HepG2 (cell line): ENCODE results near the gene LRRC27. TPM values are rescaled to one million over a fixed set of nuclear protein-coding genes. Genes with fewer than 3 reads are reported as not detected.

Experiments
- ATAC-seq: fragments of 200-7000 bp; cut with Tn5 transposase; 3 replicates; pipeline ENCODE4 v1.9.1; 2020; ENCODE audit warnings: mild to moderate bottlenecking, moderate library complexity
- BruUV-seq: library from RNA; stranded (reverse); fragments of 400-500 nt; replicated peaks from 2 replicates; lab custom pipeline; 2021; lab: Mats Ljungman, UMichigan
- CTCF ChIA-PET: fragments of 300-600 bp; formaldehyde crosslinking; extraction: SDS; loops from one replicate; lab custom pipeline; 2021; ENCODE audit warnings: low total read pairs, inconsistent platforms, low intra/inter-chr PET ratio; lab: Yijun Ruan, JAX
- POLR2A ChIA-PET: fragments of 350-600 bp; sonication (Branson Sonifier 250); formaldehyde crosslinking; loops from one replicate; lab custom pipeline; 2020; ENCODE audit warnings: antibody characterized with exemption, inconsistent platforms; lab: Yijun Ruan, JAX
- DNase-seq: peaks from one replicate; pipeline ENCODE4 v3.0.0-alpha.2; 2015; ENCODE audit warnings: low spot score
- FAIRE-seq: peaks from 3 replicates; lab custom pipeline; 2011; peaks lifted over from hg19 to GRCh38; lab: Jason Lieb, UNC
- H2AFZ ChIP-seq: one replicate; pipeline ENCODE4 v1.6.1; 2011; ENCODE audit warnings: low read length, inconsistent platforms
- H3K27ac ChIP-seq: fragments of 300-600 bp; 3 replicates; pipeline ENCODE4 v1.8.0; 2011; ENCODE audit warnings: mixed run types, mild to moderate bottlenecking, mixed read lengths, low read length, inconsistent platforms; ENCODE audit not compliant: insufficient read depth; ENCODE audit errors: extremely low read length
- H3K27me3 ChIP-seq, 2 experiments: fragments of 200-600 bp in 1 of 2; 2 replicates in 1 of 2; 3 replicates in 1 of 2; pipeline versions ENCODE4 v1.6.0 to v1.8.0; 2011; ENCODE audit warnings: low read length in 2 of 2, mild to moderate bottlenecking in 2 of 2, moderate library complexity in 2 of 2, inconsistent platforms in 1 of 2; ENCODE audit not compliant: insufficient read depth in 2 of 2, control insufficient read depth in 1 of 2
- H3K36me3 ChIP-seq, 2 experiments: fragments of 200-600 bp in 1 of 2; replicated peaks in 1 of 2; 2 replicates in 1 of 2; 3 replicates in 1 of 2; pipeline versions ENCODE4 v1.5.1 to v1.8.0; 2011; ENCODE audit warnings: low read length in 2 of 2, inconsistent platforms in 1 of 2; ENCODE audit not compliant: insufficient read depth in 2 of 2, control insufficient read depth in 1 of 2
- H3K4me1 ChIP-seq: 2 replicates; pipeline ENCODE4 v1.5.1; 2012; ENCODE audit warnings: low read length, inconsistent platforms; ENCODE audit not compliant: insufficient read depth
- H3K4me2 ChIP-seq: 2 replicates; pipeline ENCODE4 v1.6.0; 2011; ENCODE audit warnings: low read depth, low read length, inconsistent platforms
- H3K4me3 ChIP-seq, 3 experiments: fragments of 200-600 bp in 1 of 3; sonication (generic), shearing (Covaris generic) in 1 of 3; replicated peaks in 1 of 3; 2 replicates each; pipeline ENCODE4 v1.5.1; 2011 to 2016; ENCODE audit warnings: low read length in 3 of 3, inconsistent platforms in 2 of 3, low read depth in 2 of 3, mild to moderate bottlenecking in 2 of 3, control low read depth in 1 of 3, mixed read lengths in 1 of 3; ENCODE audit not compliant: insufficient read depth in 1 of 3
- H3K79me2 ChIP-seq: one replicate; pipeline ENCODE4 v1.6.1; 2011; ENCODE audit warnings: low read length, inconsistent platforms; ENCODE audit not compliant: insufficient read depth
- H3K9ac ChIP-seq: 2 replicates; pipeline ENCODE4 v1.6.0; 2011; ENCODE audit warnings: mild to moderate bottlenecking, low read depth, low read length, inconsistent platforms; ENCODE audit not compliant: insufficient read depth
- H3K9me3 ChIP-seq: 2 replicates; pipeline ENCODE4 v1.5.1; 2012; ENCODE audit warnings: mild to moderate bottlenecking, low read length
- H4K20me1 ChIP-seq: 2 replicates; pipeline ENCODE4 v1.6.0; 2011; ENCODE audit warnings: inconsistent platforms, mild to moderate bottlenecking, low read length, moderate library complexity; ENCODE audit not compliant: insufficient read depth
- BRCA1 ChIP-seq: sonication (generic); formaldehyde crosslinking; IDR thresholded peaks from 2 replicates; pipeline ENCODE4 v1.4.0; 2020; ENCODE audit warnings: missing genetic modification reagents
- GATAD2A ChIP-seq: IDR thresholded peaks from 2 replicates; pipeline ENCODE4 v1.6.1; 2016
- NCOR1 ChIP-seq: fragments of 200-600 bp; sonication (generic); IDR thresholded peaks from 2 replicates; pipeline ENCODE4 v1.7.0; 2017; ENCODE audit warnings: antibody characterized with exemption, low read length, borderline replicate concordance
- SIN3A ChIP-seq: IDR thresholded peaks from 2 replicates; pipeline ENCODE4 v1.6.1; 2011; ENCODE audit warnings: low read depth, mild to moderate bottlenecking, control low read depth, low read length, borderline replicate concordance
- ZBTB20 ChIP-seq: sonication (generic); formaldehyde crosslinking; IDR thresholded peaks from 2 replicates; pipeline ENCODE4 v1.8.1; 2023; ENCODE audit warnings: missing genetic modification reagents, low read depth, mild to moderate bottlenecking, borderline replicate concordance
- ZNF629 ChIP-seq: sonication (generic); formaldehyde crosslinking; conservative IDR thresholded peaks from 2 replicates; pipeline ENCODE4 v1.5.0; 2020; ENCODE audit warnings: missing genetic modification reagents
- ZNF672 ChIP-seq: sonication (generic); formaldehyde crosslinking; IDR thresholded peaks from 2 replicates; pipeline ENCODE4 v1.8.1; 2022; ENCODE audit warnings: missing genetic modification reagents
- WGBS: methylation state at CpG from one replicate; pipeline ENCODE4 v1.1.6; 2017; ENCODE audit warnings: low lambda C conversion rate; 5-methylcytosine and 5-hydroxymethylcytosine counted together
- in situ Hi-C: cut with HindIII; loops from 2 replicates; pipeline ENCODE4 v1.10.0; 2017; ENCODE audit warnings: low pct_unique_long_range_greater_than_20kb; ENCODE audit not compliant: extremely low pct_ligation_motif_present
- intact Hi-C: fragments of 100-400 bp; cut with micrococcal nuclease; formaldehyde crosslinking; loops from one replicate; pipeline ENCODE4 v1.10.0; 2022; ENCODE audit not compliant: unreplicated experiment
- polyA plus RNA-seq, 8 experiments: library from polyadenylated mRNA; depleted of rRNA in 3 of 8; stranded (reverse) in 7 of 8; unstranded in 1 of 8; fragments of >200 nt; fragmentation: Illumina TruSeq in 4 of 8; extraction: Trizol in 4 of 8; gene quantifications; 2 replicates each; pipeline versions ENCODE4 v1.2.1 to v1.2.3, GENCODE V29; 2011 to 2016; ENCODE audit warnings: low read depth in 4 of 8, missing spikeins in 1 of 8, mixed read lengths in 1 of 8; ENCODE audit not compliant: insufficient read depth in 1 of 8
- total RNA-seq, 5 experiments: library from RNA; depleted of rRNA; stranded (reverse); fragments of >200 nt; fragmentation: Illumina TruSeq; extraction: Trizol; gene quantifications; 2 replicates each; pipeline ENCODE4 v1.2.3, GENCODE V29; 2016; ENCODE audit warnings: low read depth in 1 of 5
- TF ChIP-seq, protein P1 (sequence below): sonication (generic); formaldehyde crosslinking; IDR thresholded peaks from 2 replicates; pipeline ENCODE4 v1.5.0; 2020; ENCODE audit warnings: mild to moderate bottlenecking, low read depth, missing genetic modification reagents, borderline replicate concordance
- TF ChIP-seq, protein P2 (sequence below): sonication (generic); formaldehyde crosslinking; IDR thresholded peaks from 2 replicates; pipeline ENCODE4 v1.5.0; 2020; ENCODE audit warnings: missing genetic modification reagents
- TF ChIP-seq, protein P3 (sequence below): IDR thresholded peaks from 2 replicates; pipeline ENCODE4 v1.6.1; 2016; ENCODE audit warnings: low read depth

LRRC27 gene
- total and polyA plus RNA-seq, 2 of the 13 experiments (the other 11 are each of a cell fraction or from before 2014, with no cell fraction given), result 4.2 to 4.6 TPM

DNA sequence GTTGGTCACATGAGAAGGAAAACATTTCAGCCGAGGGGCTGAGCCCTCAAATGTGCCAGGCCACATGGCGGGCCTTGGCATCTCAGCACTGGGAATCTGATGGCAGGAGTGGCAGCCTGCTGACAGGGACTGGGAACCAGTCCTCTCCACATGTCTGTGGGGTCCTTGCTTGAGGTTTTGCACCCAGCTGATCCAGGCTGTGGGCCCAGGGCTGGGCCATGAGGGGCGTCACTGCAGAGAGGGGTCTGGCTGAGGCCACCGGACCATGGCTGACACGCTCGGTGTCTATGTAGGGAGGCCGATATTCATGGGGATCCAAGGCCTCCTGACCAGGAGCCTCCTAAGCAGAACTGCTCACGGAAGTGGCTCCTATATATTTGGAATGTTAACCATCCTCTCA is 34.0 kb downstream of the LRRC27 start (continued):
- TF ChIP-seq, protein P1, sequence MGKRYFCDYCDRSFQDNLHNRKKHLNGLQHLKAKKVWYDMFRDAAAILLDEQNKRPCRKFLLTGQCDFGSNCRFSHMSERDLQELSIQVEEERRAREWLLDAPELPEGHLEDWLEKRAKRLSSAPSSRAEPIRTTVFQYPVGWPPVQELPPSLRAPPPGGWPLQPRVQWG (CRISPR knock-in tag), result no peak
- no peak for TF ChIP-seq NCOR1
- TF ChIP-seq, protein P2, sequence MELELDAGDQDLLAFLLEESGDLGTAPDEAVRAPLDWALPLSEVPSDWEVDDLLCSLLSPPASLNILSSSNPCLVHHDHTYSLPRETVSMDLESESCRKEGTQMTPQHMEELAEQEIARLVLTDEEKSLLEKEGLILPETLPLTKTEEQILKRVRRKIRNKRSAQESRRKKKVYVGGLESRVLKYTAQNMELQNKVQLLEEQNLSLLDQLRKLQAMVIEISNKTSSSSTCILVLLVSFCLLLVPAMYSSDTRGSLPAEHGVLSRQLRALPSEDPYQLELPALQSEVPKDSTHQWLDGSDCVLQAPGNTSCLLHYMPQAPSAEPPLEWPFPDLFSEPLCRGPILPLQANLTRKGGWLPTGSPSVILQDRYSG, result no peak
- TF ChIP-seq BRCA1 (CRISPR knock-in tag), result no peak
- TF ChIP-seq, protein P3, sequence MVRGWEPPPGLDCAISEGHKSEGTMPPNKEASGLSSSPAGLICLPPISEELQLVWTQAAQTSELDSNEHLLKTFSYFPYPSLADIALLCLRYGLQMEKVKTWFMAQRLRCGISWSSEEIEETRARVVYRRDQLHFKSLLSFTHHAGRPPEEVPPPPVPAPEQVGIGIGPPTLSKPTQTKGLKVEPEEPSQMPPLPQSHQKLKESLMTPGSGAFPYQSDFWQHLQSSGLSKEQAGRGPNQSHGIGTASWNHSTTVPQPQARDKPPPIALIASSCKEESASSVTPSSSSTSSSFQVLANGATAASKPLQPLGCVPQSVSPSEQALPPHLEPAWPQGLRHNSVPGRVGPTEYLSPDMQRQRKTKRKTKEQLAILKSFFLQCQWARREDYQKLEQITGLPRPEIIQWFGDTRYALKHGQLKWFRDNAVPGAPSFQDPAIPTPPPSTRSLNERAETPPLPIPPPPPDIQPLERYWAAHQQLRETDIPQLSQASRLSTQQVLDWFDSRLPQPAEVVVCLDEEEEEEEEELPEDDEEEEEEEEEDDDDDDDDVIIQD (CRISPR knock-in tag), result no peak
- TF ChIP-seq GATAD2A, result no peak
- TF ChIP-seq ZNF672 (CRISPR knock-in tag), result no peak
- no peak for TF ChIP-seq ZNF629 (CRISPR knock-in tag)

DNA sequence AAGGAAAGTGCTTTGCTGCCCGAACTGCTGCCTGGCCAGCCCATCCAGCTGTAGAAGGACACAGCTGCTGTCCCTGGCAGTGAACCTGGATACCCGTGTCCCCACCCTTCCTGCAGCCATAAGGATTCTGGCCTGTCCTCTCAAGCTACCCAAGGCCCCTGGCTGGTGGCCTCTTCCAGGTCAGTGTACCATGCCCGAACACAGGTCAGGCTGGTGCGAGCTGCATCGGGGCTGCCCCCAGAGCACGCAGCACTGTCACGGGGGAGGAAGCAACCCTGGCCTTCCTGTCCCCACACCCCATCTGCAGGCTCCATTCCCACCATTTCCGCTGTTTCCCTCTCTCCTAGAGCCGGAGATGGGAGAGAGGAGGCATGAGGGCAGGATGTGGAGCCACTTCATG is 34.5 kb downstream of the LRRC27 start:
- in situ Hi-C loops (no loop called here), intact Hi-C loops (no loop called here)
- Histone ChIP-seq H3K79me2 (no peaks in the 10 kb centered on the region), H3K9me3 (no peaks in the 10 kb centered on the region), H4K20me1 (no peaks in the 10 kb centered on the region), H3K9ac (no peak overlapping the region), H3K27me3 (no peaks in the 10 kb centered on the region), H3K4me1 (peaks cover 4% of the 10 kb centered on the region), H3K27ac (no peak overlapping the region), H3K4me3 (no peak overlapping the region), H3K4me2 (no peak overlapping the region), H3K36me3 (no peaks in the 10 kb centered on the region), H2AFZ (no peak overlapping the region)
- BruUV-seq, result no TSS peak
- DNase-seq (no peak), FAIRE-seq (no peak), ATAC-seq (no peak)
- no peak for TF ChIP-seq SIN3A
- no peak for TF ChIP-seq ZBTB20
- ChIA-PET CTCF (no interaction called here), POLR2A (no interaction called here)
- WGBS, result 89% methylated on average over 6 of the region's 9 CpGs
